GM23338 (cell line): ENCODE measurements around the gene THRB. TPM values are rescaled to one million over a fixed set of nuclear protein-coding genes. Genes with fewer than 3 reads are reported as not detected.

Experiments
- ATAC-seq: fragments of 200-7000 bp; cut with Tn5 transposase; 3 replicates; pipeline ENCODE4 v1.9.1; 2020
- DNase-seq: peaks from one replicate; pipeline ENCODE4 v3.0.0-alpha.2; 2015; ENCODE audit warnings: low spot score
- H2AFZ ChIP-seq: fragments of 200-600 bp; sonication (generic); 2 replicates; pipeline ENCODE4 v1.8.0; 2016; ENCODE audit warnings: antibody characterized with exemption, mild to moderate bottlenecking, moderate library complexity
- H3F3A ChIP-seq: fragments of 200-600 bp; sonication (generic); replicated peaks from 2 replicates; pipeline ENCODE4 v1.8.0; 2017; ENCODE audit warnings: antibody characterized with exemption, mixed run types, low read depth
- H3K27ac ChIP-seq: fragments of 200-600 bp; sonication (generic); 2 replicates; pipeline ENCODE4 v1.6.1; 2016; ENCODE audit warnings: low read depth
- H3K27me3 ChIP-seq: fragments of 200-600 bp; sonication (generic); 2 replicates; pipeline ENCODE4 v1.8.0; 2016; ENCODE audit warnings: mild to moderate bottlenecking, mixed run types, moderate library complexity; ENCODE audit not compliant: insufficient read depth
- H3K36me3 ChIP-seq: fragments of 200-600 bp; sonication (generic); 2 replicates; pipeline ENCODE4 v1.8.0; 2016; ENCODE audit warnings: mild to moderate bottlenecking; ENCODE audit not compliant: insufficient read depth
- H3K4me1 ChIP-seq: fragments of 200-600 bp; sonication (generic); 2 replicates; pipeline ENCODE4 v1.8.0; 2016; ENCODE audit warnings: mild to moderate bottlenecking, moderate library complexity; ENCODE audit not compliant: insufficient read depth
- H3K4me2 ChIP-seq: fragments of 200-600 bp; sonication (generic); 2 replicates; pipeline ENCODE4 v1.7.1; 2017; ENCODE audit warnings: mixed run types
- H3K4me3 ChIP-seq: fragments of 200-600 bp; sonication (generic); 2 replicates; pipeline ENCODE4 v1.6.1; 2016; ENCODE audit warnings: mixed run types
- H3K79me2 ChIP-seq: fragments of 200-600 bp; sonication (generic); replicated peaks from 2 replicates; pipeline ENCODE4 v1.8.0; 2017; ENCODE audit warnings: mild to moderate bottlenecking; ENCODE audit not compliant: insufficient read depth
- H3K9me2 ChIP-seq: fragments of 200-600 bp; sonication (generic); 2 replicates; pipeline ENCODE4 v1.8.0; 2017; ENCODE audit not compliant: insufficient read depth
- H4K20me1 ChIP-seq: fragments of 200-600 bp; sonication (generic); replicated peaks from 2 replicates; pipeline ENCODE4 v1.8.0; 2017; ENCODE audit warnings: mild to moderate bottlenecking; ENCODE audit not compliant: insufficient read depth
- H3K27ac Mint-ChIP-seq: 2 replicates; pipeline ENCODE4 v1.8.0; 2020; ENCODE audit warnings: inconsistent platforms, mild to moderate bottlenecking, moderate library complexity, mixed read lengths
- H3K27me3 Mint-ChIP-seq: 3 replicates; pipeline ENCODE4 v1.8.0; 2022; ENCODE audit warnings: low read depth, mild to moderate bottlenecking, moderate library complexity, mixed read lengths, inconsistent platforms; ENCODE audit not compliant: insufficient read depth, poor library complexity
- H3K36me3 Mint-ChIP-seq: 3 replicates; pipeline ENCODE4 v1.8.0; 2021; ENCODE audit warnings: low read depth, mild to moderate bottlenecking, inconsistent platforms, moderate library complexity, mixed read lengths
- H3K4me1 Mint-ChIP-seq: 3 replicates; pipeline ENCODE4 v1.8.0; 2020; ENCODE audit warnings: mild to moderate bottlenecking, inconsistent platforms, mixed read lengths
- H3K4me3 Mint-ChIP-seq: 3 replicates; pipeline ENCODE4 v1.8.0; 2021; ENCODE audit warnings: moderate library complexity, mild to moderate bottlenecking, inconsistent platforms, mixed read lengths
- H3K9me3 Mint-ChIP-seq: 3 replicates; pipeline ENCODE4 v1.8.0; 2020; ENCODE audit warnings: moderate library complexity, mild to moderate bottlenecking, inconsistent platforms, mixed read lengths
- EZH2 ChIP-seq: fragments of 200-600 bp; sonication (generic); IDR thresholded peaks from one replicate; pipeline ENCODE4 v1.8.0; 2017; ENCODE audit warnings: antibody characterized with exemption, mild to moderate bottlenecking, low read depth; ENCODE audit not compliant: unreplicated experiment
- EZH2phosphoT487 ChIP-seq: fragments of 200-600 bp; sonication (generic); IDR thresholded peaks from one replicate; pipeline ENCODE4 v1.8.1; 2018; ENCODE audit warnings: antibody characterized with exemption; ENCODE audit not compliant: unreplicated experiment
- NANOG ChIP-seq: IDR thresholded peaks from 2 replicates; pipeline ENCODE4 v1.6.1; 2016; ENCODE audit warnings: antibody characterized with exemption, borderline replicate concordance
- ZNF114 ChIP-seq: fragments of 250-450 bp; sonication (Bioruptor Pico); IDR thresholded peaks from 2 replicates; pipeline ENCODE4 v1.5.0; 2020; ENCODE audit warnings: mild to moderate bottlenecking, moderate library complexity
- polyA plus RNA-seq: library from polyadenylated mRNA; unstranded; fragments of >200 nt; fragmentation: Nextera tagmentation; extraction: Ambion mirVana; gene quantifications from 2 replicates; pipeline ENCODE4 v1.2.1, GENCODE V29; 2016
- total RNA-seq: library from RNA; depleted of rRNA; stranded (reverse); fragments of >200 nt; shearing (Covaris generic); gene quantifications from 2 replicates; pipeline ENCODE4 v1.2.3, GENCODE V29; 2014
- TF ChIP-seq, protein P1 (sequence below): fragments of 250-450 bp; sonication (Bioruptor Pico); IDR thresholded peaks from 2 replicates; pipeline ENCODE4 v1.5.0; 2020; ENCODE audit warnings: mild to moderate bottlenecking, moderate library complexity
- TF ChIP-seq, protein P2 (sequence below): IDR thresholded peaks from one replicate; pipeline ENCODE4 v1.6.1; 2018; ENCODE audit warnings: antibody characterized with exemption; ENCODE audit not compliant: unreplicated experiment

THRB gene
- total and polyA plus RNA-seq, 2 experiments from 2014 or later: 1.7 to 3.2 TPM

DNA sequence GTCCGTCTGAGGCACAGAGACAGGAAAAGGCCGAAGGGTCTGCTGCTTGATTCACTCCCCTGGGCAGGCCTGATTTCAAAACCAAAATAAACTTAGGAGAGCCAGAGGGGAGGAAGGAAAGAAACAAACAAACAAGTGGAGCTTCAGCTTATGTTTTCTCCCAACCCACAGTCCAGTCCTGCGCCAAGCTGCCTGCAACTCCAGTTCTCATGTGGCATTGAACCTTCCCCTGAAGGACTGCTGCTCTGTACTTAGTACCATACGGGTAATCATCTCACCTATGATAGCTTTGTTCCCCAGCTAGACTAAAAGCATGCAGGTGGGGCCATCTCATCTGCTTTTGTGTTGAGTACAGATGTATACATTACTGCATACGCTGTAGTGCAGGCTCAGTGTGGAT, 236.4 kb downstream of the THRB start (continued):
- TF ChIP-seq, protein P1, sequence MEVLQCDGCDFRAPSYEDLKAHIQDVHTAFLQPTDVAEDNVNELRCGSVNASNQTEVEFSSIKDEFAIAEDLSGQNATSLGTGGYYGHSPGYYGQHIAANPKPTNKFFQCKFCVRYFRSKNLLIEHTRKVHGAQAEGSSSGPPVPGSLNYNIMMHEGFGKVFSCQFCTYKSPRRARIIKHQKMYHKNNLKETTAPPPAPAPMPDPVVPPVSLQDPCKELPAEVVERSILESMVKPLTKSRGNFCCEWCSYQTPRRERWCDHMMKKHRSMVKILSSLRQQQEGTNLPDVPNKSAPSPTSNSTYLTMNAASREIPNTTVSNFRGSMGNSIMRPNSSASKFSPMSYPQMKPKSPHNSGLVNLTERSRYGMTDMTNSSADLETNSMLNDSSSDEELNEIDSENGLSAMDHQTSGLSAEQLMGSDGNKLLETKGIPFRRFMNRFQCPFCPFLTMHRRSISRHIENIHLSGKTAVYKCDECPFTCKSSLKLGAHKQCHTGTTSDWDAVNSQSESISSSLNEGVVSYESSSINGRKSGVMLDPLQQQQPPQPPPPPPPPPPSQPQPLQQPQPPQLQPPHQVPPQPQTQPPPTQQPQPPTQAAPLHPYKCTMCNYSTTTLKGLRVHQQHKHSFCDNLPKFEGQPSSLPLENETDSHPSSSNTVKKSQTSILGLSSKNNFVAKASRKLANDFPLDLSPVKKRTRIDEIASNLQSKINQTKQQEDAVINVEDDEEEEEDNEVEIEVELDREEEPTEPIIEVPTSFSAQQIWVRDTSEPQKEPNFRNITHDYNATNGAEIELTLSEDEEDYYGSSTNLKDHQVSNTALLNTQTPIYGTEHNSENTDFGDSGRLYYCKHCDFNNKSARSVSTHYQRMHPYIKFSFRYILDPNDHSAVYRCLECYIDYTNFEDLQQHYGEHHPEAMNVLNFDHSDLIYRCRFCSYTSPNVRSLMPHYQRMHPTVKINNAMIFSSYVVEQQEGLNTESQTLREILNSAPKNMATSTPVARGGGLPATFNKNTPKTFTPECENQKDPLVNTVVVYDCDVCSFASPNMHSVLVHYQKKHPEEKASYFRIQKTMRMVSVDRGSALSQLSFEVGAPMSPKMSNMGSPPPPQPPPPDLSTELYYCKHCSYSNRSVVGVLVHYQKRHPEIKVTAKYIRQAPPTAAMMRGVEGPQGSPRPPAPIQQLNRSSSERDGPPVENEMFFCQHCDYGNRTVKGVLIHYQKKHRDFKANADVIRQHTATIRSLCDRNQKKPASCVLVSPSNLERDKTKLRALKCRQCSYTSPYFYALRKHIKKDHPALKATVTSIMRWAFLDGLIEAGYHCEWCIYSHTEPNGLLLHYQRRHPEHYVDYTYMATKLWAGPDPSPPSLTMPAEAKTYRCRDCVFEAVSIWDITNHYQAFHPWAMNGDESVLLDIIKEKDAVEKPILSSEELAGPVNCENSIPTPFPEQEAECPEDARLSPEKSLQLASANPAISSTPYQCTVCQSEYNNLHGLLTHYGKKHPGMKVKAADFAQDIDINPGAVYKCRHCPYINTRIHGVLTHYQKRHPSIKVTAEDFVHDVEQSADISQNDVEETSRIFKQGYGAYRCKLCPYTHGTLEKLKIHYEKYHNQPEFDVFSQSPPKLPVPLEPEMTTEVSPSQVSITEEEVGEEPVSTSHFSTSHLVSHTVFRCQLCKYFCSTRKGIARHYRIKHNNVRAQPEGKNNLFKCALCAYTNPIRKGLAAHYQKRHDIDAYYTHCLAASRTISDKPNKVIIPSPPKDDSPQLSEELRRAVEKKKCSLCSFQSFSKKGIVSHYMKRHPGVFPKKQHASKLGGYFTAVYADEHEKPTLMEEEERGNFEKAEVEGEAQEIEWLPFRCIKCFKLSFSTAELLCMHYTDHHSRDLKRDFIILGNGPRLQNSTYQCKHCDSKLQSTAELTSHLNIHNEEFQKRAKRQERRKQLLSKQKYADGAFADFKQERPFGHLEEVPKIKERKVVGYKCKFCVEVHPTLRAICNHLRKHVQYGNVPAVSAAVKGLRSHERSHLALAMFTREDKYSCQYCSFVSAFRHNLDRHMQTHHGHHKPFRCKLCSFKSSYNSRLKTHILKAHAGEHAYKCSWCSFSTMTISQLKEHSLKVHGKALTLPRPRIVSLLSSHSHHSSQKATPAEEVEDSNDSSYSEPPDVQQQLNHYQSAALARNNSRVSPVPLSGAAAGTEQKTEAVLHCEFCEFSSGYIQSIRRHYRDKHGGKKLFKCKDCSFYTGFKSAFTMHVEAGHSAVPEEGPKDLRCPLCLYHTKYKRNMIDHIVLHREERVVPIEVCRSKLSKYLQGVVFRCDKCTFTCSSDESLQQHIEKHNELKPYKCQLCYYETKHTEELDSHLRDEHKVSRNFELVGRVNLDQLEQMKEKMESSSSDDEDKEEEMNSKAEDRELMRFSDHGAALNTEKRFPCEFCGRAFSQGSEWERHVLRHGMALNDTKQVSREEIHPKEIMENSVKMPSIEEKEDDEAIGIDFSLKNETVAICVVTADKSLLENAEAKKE (CRISPR knock-in tag): no peak
- TF ChIP-seq ZNF114 (CRISPR knock-in tag): no peak

DNA sequence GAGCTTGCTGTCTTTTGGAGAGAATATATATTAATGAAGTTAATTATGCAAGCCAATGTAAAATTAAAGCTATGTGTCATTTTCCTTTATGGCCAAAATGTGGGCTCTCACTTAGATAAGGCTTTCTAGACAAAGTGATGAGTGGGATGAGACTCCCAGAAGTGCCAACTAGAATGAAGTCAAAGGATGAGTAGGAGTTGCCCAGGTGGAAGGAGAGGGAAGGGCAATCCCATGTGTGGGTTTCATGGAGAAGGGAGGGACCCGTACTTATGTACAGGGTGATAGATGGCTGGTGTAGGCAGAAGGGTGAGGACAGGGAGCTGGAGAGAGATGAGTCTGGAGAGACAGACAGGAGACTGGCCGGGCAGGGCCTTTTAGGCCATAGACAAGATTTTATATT, 239.2 kb downstream of the THRB start:
- Histone ChIP-seq H3K9me2 (no peaks in the 10 kb centered on the region), H3K27ac (no peak overlapping the region), H3K27me3 (no peaks in the 10 kb centered on the region), H3K4me1 (no peaks in the 10 kb centered on the region), H3K36me3 (no peaks in the 10 kb centered on the region), H3K4me3 (no peak overlapping the region), H2AFZ (no peak overlapping the region), H4K20me1 (no peaks in the 10 kb centered on the region), H3K4me2 (no peak overlapping the region), H3K79me2 (no peaks in the 10 kb centered on the region), H3F3A (no peaks in the 10 kb centered on the region)
- Mint-ChIP-seq H3K36me3 (no peaks in the 10 kb centered on the region), H3K9me3 (no peaks in the 10 kb centered on the region), H3K4me3 (no peak overlapping the region), H3K27ac (no peak overlapping the region), H3K27me3 (no peaks in the 10 kb centered on the region), H3K4me1 (no peaks in the 10 kb centered on the region)
- ATAC-seq: no peak
- DNase-seq: no peak
- TF ChIP-seq EZH2phosphoT487 (no peak), EZH2 (no peak), NANOG (no peak)
- TF ChIP-seq, protein P2, sequence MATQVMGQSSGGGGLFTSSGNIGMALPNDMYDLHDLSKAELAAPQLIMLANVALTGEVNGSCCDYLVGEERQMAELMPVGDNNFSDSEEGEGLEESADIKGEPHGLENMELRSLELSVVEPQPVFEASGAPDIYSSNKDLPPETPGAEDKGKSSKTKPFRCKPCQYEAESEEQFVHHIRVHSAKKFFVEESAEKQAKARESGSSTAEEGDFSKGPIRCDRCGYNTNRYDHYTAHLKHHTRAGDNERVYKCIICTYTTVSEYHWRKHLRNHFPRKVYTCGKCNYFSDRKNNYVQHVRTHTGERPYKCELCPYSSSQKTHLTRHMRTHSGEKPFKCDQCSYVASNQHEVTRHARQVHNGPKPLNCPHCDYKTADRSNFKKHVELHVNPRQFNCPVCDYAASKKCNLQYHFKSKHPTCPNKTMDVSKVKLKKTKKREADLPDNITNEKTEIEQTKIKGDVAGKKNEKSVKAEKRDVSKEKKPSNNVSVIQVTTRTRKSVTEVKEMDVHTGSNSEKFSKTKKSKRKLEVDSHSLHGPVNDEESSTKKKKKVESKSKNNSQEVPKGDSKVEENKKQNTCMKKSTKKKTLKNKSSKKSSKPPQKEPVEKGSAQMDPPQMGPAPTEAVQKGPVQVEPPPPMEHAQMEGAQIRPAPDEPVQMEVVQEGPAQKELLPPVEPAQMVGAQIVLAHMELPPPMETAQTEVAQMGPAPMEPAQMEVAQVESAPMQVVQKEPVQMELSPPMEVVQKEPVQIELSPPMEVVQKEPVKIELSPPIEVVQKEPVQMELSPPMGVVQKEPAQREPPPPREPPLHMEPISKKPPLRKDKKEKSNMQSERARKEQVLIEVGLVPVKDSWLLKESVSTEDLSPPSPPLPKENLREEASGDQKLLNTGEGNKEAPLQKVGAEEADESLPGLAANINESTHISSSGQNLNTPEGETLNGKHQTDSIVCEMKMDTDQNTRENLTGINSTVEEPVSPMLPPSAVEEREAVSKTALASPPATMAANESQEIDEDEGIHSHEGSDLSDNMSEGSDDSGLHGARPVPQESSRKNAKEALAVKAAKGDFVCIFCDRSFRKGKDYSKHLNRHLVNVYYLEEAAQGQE: no peak
- TF ChIP-seq, protein P1 (CRISPR knock-in tag): no peak
